Thyroid gland (tissue), 4 donors: ENCODE measurements around the gene ISL2. TPM values are rescaled to one million over a fixed set of nuclear protein-coding genes. Genes with fewer than 3 reads are reported as not detected.

Experiments used
- DNase-seq, 2 donors: peaks; one replicate each; pipeline ENCODE4 v3.0.0-alpha.2; 2019
- H3K27ac ChIP-seq, 3 donors: fragments of 200-600 bp; sonication (generic); 1 replicate in 2 of 3; 2 replicates in 1 of 3; pipeline ENCODE4 v1.5.1; 2016 to 2019; ENCODE audit warnings: mild to moderate bottlenecking in 1 of 3, moderate library complexity in 1 of 3
- H3K27me3 ChIP-seq: fragments of 200-600 bp; sonication (generic); one replicate; pipeline ENCODE4 v1.5.1; 2019
- H3K36me3 ChIP-seq, 2 donors: fragments of 200-600 bp; sonication (generic); one replicate each; pipeline ENCODE4 v1.5.1; 2016 to 2019
- H3K4me1 ChIP-seq, 2 donors: fragments of 200-600 bp; sonication (generic); one replicate each; pipeline ENCODE4 v1.5.1; 2017 to 2019
- H3K4me3 ChIP-seq, 3 donors: fragments of 200-600 bp; sonication (generic); replicated peaks in 1 of 3; 1 replicate in 2 of 3; 2 replicates in 1 of 3; pipeline ENCODE4 v1.5.1; 2016; ENCODE audit warnings: mild to moderate bottlenecking in 1 of 3
- H3K9me3 ChIP-seq: fragments of 200-600 bp; sonication (generic); one replicate; pipeline ENCODE4 v1.5.1; 2017
- POLR2A ChIP-seq, 2 donors: fragments of 450-650 bp; IDR thresholded peaks; one replicate each; pipeline ENCODE4 v1.6.1; 2017; ENCODE audit warnings: antibody characterized with exemption in 2 of 2, mild to moderate bottlenecking in 2 of 2, moderate library complexity in 1 of 2
- WGBS, 2 donors: methylation state at CpG; one replicate each; pipeline ENCODE4 v1.1.5; 2017; 5-methylcytosine and 5-hydroxymethylcytosine counted together
- intact Hi-C: fragments of 100-400 bp; cut with DNase I; formaldehyde crosslinking; loops from one replicate; pipeline ENCODE4 v1.15.1; 2023
- total RNA-seq, 4 donors: library from RNA; depleted of rRNA; stranded (reverse); fragments of >200 nt; gene quantifications; one replicate each; pipeline ENCODE4 v1.2.3, GENCODE V29; 2016
- TF ChIP-seq, protein P1 (sequence below), 6 experiments: fragments of 200-600 bp in 3 of 6; fragments of 450-650 bp in 3 of 6; sonication (generic) in 3 of 6; IDR thresholded peaks; one replicate each; pipeline ENCODE4 v1.5.1; 2016 to 2019; ENCODE audit warnings: antibody characterized with exemption in 6 of 6, mild to moderate bottlenecking in 2 of 6, inconsistent platforms in 1 of 6, moderate library complexity in 1 of 6

The ISL2 gene
- total RNA-seq, 4 donors from 2014 or later = not detected

DNA sequence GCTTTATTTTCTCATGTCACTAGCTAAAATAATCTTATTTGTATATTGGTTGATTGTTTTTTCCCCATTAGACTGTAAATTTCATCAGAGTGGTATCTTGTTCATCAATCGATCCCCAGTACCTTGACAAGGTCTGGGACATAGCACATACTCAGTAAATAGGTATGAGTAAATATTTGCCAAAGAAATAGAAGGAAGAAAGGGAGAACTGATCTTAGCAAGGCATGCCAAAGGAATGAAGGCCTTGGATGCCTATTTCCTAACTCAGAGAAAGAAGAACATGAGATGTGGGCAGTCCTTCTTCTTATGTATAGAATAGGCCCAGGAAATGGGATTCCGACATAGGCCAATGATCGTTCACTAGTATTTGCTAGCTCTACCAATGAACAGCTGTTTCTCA is 54.7 kb downstream of the ISL2 start:
- H3K27me3 ChIP-seq = no peaks in the 10 kb centered on the region

GRCh38 chr15:76391847-76392246 is 55.3 kb downstream of the ISL2 start:
- no peak overlapping the region for H3K4me3 ChIP-seq
- H3K9me3 ChIP-seq = no peaks in the 10 kb centered on the region
- no peak overlapping the region for H3K27ac ChIP-seq
- no peaks in the 10 kb centered on the region for H3K27me3 ChIP-seq
- no peaks in the 10 kb centered on the region for H3K36me3 ChIP-seq
- DNase-seq = no peak
- no peaks in the 10 kb centered on the region for H3K4me1 ChIP-seq
- TF ChIP-seq POLR2A (IDR thresholded peaks at IDR 0.05) = no peak
- TF ChIP-seq, protein P1, sequence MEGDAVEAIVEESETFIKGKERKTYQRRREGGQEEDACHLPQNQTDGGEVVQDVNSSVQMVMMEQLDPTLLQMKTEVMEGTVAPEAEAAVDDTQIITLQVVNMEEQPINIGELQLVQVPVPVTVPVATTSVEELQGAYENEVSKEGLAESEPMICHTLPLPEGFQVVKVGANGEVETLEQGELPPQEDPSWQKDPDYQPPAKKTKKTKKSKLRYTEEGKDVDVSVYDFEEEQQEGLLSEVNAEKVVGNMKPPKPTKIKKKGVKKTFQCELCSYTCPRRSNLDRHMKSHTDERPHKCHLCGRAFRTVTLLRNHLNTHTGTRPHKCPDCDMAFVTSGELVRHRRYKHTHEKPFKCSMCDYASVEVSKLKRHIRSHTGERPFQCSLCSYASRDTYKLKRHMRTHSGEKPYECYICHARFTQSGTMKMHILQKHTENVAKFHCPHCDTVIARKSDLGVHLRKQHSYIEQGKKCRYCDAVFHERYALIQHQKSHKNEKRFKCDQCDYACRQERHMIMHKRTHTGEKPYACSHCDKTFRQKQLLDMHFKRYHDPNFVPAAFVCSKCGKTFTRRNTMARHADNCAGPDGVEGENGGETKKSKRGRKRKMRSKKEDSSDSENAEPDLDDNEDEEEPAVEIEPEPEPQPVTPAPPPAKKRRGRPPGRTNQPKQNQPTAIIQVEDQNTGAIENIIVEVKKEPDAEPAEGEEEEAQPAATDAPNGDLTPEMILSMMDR (IDR thresholded peaks at IDR 0.05) = no peak
- intact Hi-C loops = no loop called here

More for the DNA sequence above, 54.7 kb downstream of the ISL2 start:
- no peak overlapping the region for H3K4me3 ChIP-seq
- no peaks in the 10 kb centered on the region for H3K4me1 ChIP-seq
- no peak overlapping the region for H3K27ac ChIP-seq
- TF ChIP-seq, protein P1 (IDR thresholded peaks at IDR 0.05) = no peak
- TF ChIP-seq POLR2A (IDR thresholded peaks at IDR 0.05) = no peak
- 91 to 94% methylated on average over 3 of the region's 3 CpGs for WGBS, 2 donors
- intact Hi-C loops = no loop called here
- no peaks in the 10 kb centered on the region for H3K36me3 ChIP-seq
- no peak for DNase-seq
- H3K9me3 ChIP-seq = no peaks in the 10 kb centered on the region

Other genes starting within 250 kb of the ISL2 start
- gene ETFA, start 25.3 kb upstream of the ISL2 start, total RNA-seq = 10 to 100 TPM; 62.7 to 88.4 (median 75.9) TPM